ENCODE results near the gene STX8. TPM values are rescaled to one million over a fixed set of nuclear protein-coding genes. Genes with fewer than 3 reads are reported as not detected.

Gene STX8
- total RNA-seq, 1 experiment from 2014 or later: 38.8 TPM

DNA sequence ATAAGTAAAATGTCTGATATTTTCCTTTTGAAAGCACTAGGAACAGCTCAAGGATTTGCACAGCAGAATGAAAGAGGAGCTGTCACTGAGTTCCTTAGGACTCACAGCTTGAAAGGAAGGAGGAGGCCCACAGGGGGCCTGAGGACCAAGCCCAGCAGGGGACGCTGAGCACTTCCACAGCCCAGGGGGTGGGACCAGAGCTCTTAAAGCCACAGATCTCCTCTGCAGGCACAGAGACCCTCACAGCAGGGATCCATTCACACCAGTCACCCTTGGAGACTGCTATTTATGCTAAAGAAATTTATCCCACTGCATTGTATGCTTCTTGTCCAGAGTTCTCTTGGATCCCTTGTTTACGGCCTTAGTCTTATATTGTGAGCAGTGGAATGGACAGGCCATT, 253.3 kb downstream of the STX8 start:
- H3K9ac ChIP-seq (ENCODE audit: low read length): no peak overlapping the region
- RAD21 ChIA-PET (ENCODE audit: low non-redundant PET in 1 of 2, low total read pairs in 2 of 2, uncharacterized antibody in 2 of 2, unreplicated experiment in 2 of 2): no interaction called here
- peaks cover 6% of the 10 kb centered on the region in 2 experiments; a peak in 1 of 4 replicates for H3K9me3 ChIP-seq (ENCODE audit: control insufficient read depth in 1 of 2, insufficient read depth in 1 of 2, low read depth in 1 of 2, low read length in 2 of 2)
- no peak overlapping the region for H3K4me3 ChIP-seq (replicated peaks in 1 of 2; ENCODE audit: low read depth in 1 of 2, low read length in 2 of 2)
- no peak overlapping the region for H3K4me2 ChIP-seq (ENCODE audit: low read length)
- no peak for DNase-seq (ENCODE audit: low read depth, low spot score)
- H3K79me2 ChIP-seq (ENCODE audit: insufficient read depth, low read length): no peaks in the 10 kb centered on the region
- H2AFZ ChIP-seq (ENCODE audit: low read depth, low read length, poor library complexity, severe bottlenecking): no peak overlapping the region
- no peaks in the 10 kb centered on the region for H3K27me3 ChIP-seq (ENCODE audit: insufficient read depth, low read length)
- CTCF ChIA-PET: interaction anchor here (1.6 kb wide), 1 partner anchor 324 kb away, joined by 4 read pairs; no protein-coding TSS in a partner anchor
- no peak for ATAC-seq
- H3K36me3 ChIP-seq (ENCODE audit: control insufficient read depth in 1 of 2, insufficient read depth in 2 of 2, low read length in 2 of 2): no peaks in the 10 kb centered on the region
- TF ChIP-seq JUND (IDR thresholded peaks at IDR 0.05): no peak
- TF ChIP-seq, protein P1, sequence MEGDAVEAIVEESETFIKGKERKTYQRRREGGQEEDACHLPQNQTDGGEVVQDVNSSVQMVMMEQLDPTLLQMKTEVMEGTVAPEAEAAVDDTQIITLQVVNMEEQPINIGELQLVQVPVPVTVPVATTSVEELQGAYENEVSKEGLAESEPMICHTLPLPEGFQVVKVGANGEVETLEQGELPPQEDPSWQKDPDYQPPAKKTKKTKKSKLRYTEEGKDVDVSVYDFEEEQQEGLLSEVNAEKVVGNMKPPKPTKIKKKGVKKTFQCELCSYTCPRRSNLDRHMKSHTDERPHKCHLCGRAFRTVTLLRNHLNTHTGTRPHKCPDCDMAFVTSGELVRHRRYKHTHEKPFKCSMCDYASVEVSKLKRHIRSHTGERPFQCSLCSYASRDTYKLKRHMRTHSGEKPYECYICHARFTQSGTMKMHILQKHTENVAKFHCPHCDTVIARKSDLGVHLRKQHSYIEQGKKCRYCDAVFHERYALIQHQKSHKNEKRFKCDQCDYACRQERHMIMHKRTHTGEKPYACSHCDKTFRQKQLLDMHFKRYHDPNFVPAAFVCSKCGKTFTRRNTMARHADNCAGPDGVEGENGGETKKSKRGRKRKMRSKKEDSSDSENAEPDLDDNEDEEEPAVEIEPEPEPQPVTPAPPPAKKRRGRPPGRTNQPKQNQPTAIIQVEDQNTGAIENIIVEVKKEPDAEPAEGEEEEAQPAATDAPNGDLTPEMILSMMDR (IDR thresholded peaks at IDR 0.05 in 2 of 3, conservative IDR thresholded peaks at IDR 0.05 in 1 of 3; ENCODE audit: borderline replicate concordance in 1 of 3, insufficient read depth in 1 of 3, low read depth in 2 of 3, low read length in 2 of 3): 0 out of 6 replicates have a peak, but pooled peaks of 1 of the 3 experiments have one; percentile 8
- TF ChIP-seq, protein P2, sequence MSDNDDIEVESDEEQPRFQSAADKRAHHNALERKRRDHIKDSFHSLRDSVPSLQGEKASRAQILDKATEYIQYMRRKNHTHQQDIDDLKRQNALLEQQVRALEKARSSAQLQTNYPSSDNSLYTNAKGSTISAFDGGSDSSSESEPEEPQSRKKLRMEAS (IDR thresholded peaks at IDR 0.05): no peak
- no peak for TF ChIP-seq EZH2phosphoT487 (IDR thresholded peaks at IDR 0.05; ENCODE audit: borderline replicate concordance)
- intact Hi-C loops (cut with micrococcal nuclease): no loop called here
- no TSS peak for BruUV-seq (replicated peaks)
- POLR2A ChIA-PET: no interaction called here
- no peak overlapping the region for H3K27ac ChIP-seq (ENCODE audit: low read depth, low read length)
- H3K9me2 ChIP-seq (ENCODE audit: insufficient read depth): no peaks in the 10 kb centered on the region
- no peaks in the 10 kb centered on the region for H4K20me1 ChIP-seq (ENCODE audit: insufficient read depth)
- H3K4me1 ChIP-seq (ENCODE audit: control insufficient read depth in 1 of 2, insufficient read depth in 2 of 2, low read length in 2 of 2): peaks cover 0 to 5% of the 10 kb centered on the region in 2 experiments; a peak in 1 of 4 replicates

DNA sequence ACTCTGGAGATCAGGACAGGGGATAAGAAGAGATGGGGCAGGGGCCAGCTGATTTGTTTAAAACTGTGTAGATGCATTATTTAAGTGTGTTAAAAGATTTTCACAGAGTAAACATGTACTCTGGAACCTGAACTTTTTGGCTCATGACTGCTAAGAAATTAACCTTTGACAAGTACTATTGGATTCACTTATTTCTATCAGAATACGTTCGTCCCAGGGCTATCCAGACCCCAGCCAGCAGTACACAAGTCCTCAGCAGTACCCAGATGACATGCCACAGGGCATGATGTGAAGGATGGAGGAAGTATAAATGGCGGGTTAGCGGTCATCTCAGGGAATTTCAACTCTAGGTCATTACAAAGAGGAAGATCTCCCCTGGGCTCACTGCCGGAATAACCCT, 253.7 kb downstream of the STX8 start:
- H3K36me3 ChIP-seq (ENCODE audit: control insufficient read depth in 1 of 2, insufficient read depth in 2 of 2, low read length in 2 of 2): no peaks in the 10 kb centered on the region
- ChIA-PET CTCF (interaction anchor here (1.6 kb wide), 1 partner anchor 324 kb away, joined by 4 read pairs; no protein-coding TSS in a partner anchor), RAD21 (ENCODE audit: low non-redundant PET in 1 of 2, low total read pairs in 2 of 2, uncharacterized antibody in 2 of 2, unreplicated experiment in 2 of 2) (no interaction called here), POLR2A (no interaction called here)
- TF ChIP-seq POLR2A (IDR thresholded peaks at IDR 0.05; ENCODE audit: borderline replicate concordance, extremely low read depth, insufficient read depth, insufficient read length) (no peak), YY1 (IDR thresholded peaks at IDR 0.05; ENCODE audit: extremely low read depth, insufficient replicate concordance, low read depth, low read length) (no peak), CBX3 (IDR thresholded peaks at IDR 0.05; ENCODE audit: low read depth) (no peak), TCF7L2 (IDR thresholded peaks at IDR 0.05; ENCODE audit: borderline replicate concordance, extremely low read depth, insufficient read depth, insufficient read length) (no peak), ELF1 (IDR thresholded peaks at IDR 0.05; ENCODE audit: borderline replicate concordance, low read depth) (no peak), EZH2phosphoT487 (IDR thresholded peaks at IDR 0.05; ENCODE audit: borderline replicate concordance) (no peak), POLR2AphosphoS5 (IDR thresholded peaks at IDR 0.05; ENCODE audit: low read depth, low read length) (no peak), SP1 (IDR thresholded peaks at IDR 0.05; ENCODE audit: low read depth) (no peak), EGR1 (IDR thresholded peaks at IDR 0.05; ENCODE audit: low read depth) (no peak), CEBPB (IDR thresholded peaks at IDR 0.05; ENCODE audit: low read depth) (no peak)
- TF ChIP-seq, protein P2 (IDR thresholded peaks at IDR 0.05): no peak
- TF ChIP-seq, protein P3, sequence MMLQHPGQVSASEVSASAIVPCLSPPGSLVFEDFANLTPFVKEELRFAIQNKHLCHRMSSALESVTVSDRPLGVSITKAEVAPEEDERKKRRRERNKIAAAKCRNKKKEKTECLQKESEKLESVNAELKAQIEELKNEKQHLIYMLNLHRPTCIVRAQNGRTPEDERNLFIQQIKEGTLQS (IDR thresholded peaks at IDR 0.05): no peak
- TF ChIP-seq, protein P4, sequence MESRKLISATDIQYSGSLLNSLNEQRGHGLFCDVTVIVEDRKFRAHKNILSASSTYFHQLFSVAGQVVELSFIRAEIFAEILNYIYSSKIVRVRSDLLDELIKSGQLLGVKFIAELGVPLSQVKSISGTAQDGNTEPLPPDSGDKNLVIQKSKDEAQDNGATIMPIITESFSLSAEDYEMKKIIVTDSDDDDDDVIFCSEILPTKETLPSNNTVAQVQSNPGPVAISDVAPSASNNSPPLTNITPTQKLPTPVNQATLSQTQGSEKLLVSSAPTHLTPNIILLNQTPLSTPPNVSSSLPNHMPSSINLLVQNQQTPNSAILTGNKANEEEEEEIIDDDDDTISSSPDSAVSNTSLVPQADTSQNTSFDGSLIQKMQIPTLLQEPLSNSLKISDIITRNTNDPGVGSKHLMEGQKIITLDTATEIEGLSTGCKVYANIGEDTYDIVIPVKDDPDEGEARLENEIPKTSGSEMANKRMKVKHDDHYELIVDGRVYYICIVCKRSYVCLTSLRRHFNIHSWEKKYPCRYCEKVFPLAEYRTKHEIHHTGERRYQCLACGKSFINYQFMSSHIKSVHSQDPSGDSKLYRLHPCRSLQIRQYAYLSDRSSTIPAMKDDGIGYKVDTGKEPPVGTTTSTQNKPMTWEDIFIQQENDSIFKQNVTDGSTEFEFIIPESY (IDR thresholded peaks at IDR 0.05; ENCODE audit: extremely low read depth, insufficient replicate concordance, low read length): no peak
- no TSS peak for BruUV-seq (replicated peaks)
- intact Hi-C loops (cut with micrococcal nuclease): no loop called here
- peaks cover 0 to 5% of the 10 kb centered on the region in 2 experiments; a peak in 1 of 4 replicates for H3K4me1 ChIP-seq (ENCODE audit: control insufficient read depth in 1 of 2, insufficient read depth in 2 of 2, low read length in 2 of 2)
- H3K9me3 ChIP-seq (ENCODE audit: control insufficient read depth in 1 of 2, insufficient read depth in 1 of 2, low read depth in 1 of 2, low read length in 2 of 2): peaks cover 6% of the 10 kb centered on the region in 2 experiments; a peak in 1 of 4 replicates
- ATAC-seq (no peak), DNase-seq (ENCODE audit: low read depth, low spot score) (no peak)
- no peaks in the 10 kb centered on the region for H3K79me2 ChIP-seq (ENCODE audit: insufficient read depth, low read length)
- no peak overlapping the region for H3K27ac ChIP-seq (ENCODE audit: low read depth, low read length)
- no peak overlapping the region for H3K4me3 ChIP-seq (replicated peaks in 1 of 2; ENCODE audit: low read depth in 1 of 2, low read length in 2 of 2)
- H3K9ac ChIP-seq (ENCODE audit: low read length): no peak overlapping the region
- no peak overlapping the region for H3K4me2 ChIP-seq (ENCODE audit: low read length)
- no peak overlapping the region for H2AFZ ChIP-seq (ENCODE audit: low read depth, low read length, poor library complexity, severe bottlenecking)
- H4K20me1 ChIP-seq (ENCODE audit: insufficient read depth): no peaks in the 10 kb centered on the region
- no peaks in the 10 kb centered on the region for H3K27me3 ChIP-seq (ENCODE audit: insufficient read depth, low read length)
- H3K9me2 ChIP-seq (ENCODE audit: insufficient read depth): no peaks in the 10 kb centered on the region
